HepG2 (cell line): ENCODE measurements around the gene STK32C.

Experiments used
- CHD2 ChIP-seq: IDR thresholded peaks from 2 replicates; pipeline ENCODE4 v1.6.1; 2011; ENCODE audit warnings: low read depth, low read length, improper control_type of control experiment
- GTF2F1 ChIP-seq: fragments of 150-350 bp; IDR thresholded peaks from 2 replicates; pipeline ENCODE4 v1.6.1; 2014; ENCODE audit warnings: low read length
- ONECUT2 ChIP-seq: sonication (generic); formaldehyde crosslinking; IDR thresholded peaks from 2 replicates; pipeline ENCODE4 v1.4.0; 2020; ENCODE audit warnings: missing genetic modification reagents
- TF ChIP-seq, protein P1 (sequence below): sonication (generic); formaldehyde crosslinking; IDR thresholded peaks from 2 replicates; pipeline ENCODE4 v1.5.1; 2020; ENCODE audit warnings: missing genetic modification reagents, mild to moderate bottlenecking, borderline replicate concordance

DNA sequence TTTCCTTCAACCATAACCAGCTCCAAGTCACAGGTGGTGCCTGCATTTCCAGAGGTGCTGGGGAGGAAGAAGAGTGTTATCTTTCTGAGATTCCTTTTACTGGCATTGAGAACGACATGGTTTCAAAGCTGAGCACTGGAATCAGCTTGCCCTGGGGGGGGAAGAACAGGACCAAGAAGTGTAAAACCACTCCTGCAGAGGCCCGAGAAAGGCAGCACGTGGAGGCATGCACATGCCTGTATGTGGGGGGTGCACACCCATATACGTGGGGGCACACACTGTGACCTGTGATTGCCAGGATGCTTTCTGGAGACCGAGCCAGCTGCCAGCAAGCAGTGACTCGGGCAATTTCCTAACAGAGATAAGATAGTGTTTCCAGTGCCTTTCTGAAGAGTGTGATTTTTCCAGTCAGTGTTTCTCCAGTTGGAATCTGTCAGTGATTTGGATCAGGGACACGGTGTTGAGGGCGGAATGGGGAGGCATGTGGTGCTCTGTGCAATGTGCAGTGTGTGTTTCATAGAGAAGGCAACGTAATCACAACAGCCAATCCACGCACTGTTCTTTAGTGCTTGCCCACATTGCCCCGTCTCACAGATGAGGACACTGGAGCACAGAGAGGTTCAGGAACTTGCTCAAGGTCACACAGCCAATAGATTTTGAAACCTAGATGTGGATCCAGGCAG is 28.5 kb upstream of the STK32C start:
- TF ChIP-seq, protein P1, sequence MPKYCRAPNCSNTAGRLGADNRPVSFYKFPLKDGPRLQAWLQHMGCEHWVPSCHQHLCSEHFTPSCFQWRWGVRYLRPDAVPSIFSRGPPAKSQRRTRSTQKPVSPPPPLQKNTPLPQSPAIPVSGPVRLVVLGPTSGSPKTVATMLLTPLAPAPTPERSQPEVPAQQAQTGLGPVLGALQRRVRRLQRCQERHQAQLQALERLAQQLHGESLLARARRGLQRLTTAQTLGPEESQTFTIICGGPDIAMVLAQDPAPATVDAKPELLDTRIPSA: no peak
- TF ChIP-seq ONECUT2 (CRISPR knock-in tag) (no peak), GTF2F1 (no peak), CHD2 (no peak)
